Prostate gland (tissue), 2 donors: ENCODE measurements around the gene HGFAC. TPM values are rescaled to one million over a fixed set of nuclear protein-coding genes. Genes with fewer than 3 reads are reported as not detected.

Source experiments
- DNase-seq: peaks from one replicate; pipeline ENCODE4 v3.0.0-alpha.2; 2019; ENCODE audit warnings: low spot score
- H3K27ac ChIP-seq, 2 donors: fragments of 200-600 bp; sonication (generic); 2 replicates each; pipeline ENCODE4 v1.5.1; 2017 to 2019
- H3K27me3 ChIP-seq: fragments of 200-600 bp; sonication (generic); replicated peaks from 2 replicates; pipeline ENCODE4 v1.5.1; 2019; ENCODE audit not compliant: insufficient read depth
- H3K36me3 ChIP-seq, 2 donors: fragments of 200-600 bp; sonication (generic); 1 replicate in 1 of 2; 2 replicates in 1 of 2; pipeline versions ENCODE4 v1.5.1 to v1.8.1; 2017 to 2019
- H3K4me1 ChIP-seq: fragments of 200-600 bp; sonication (generic); replicated peaks from 2 replicates; pipeline ENCODE4 v1.5.1; 2019
- H3K4me3 ChIP-seq, 2 donors: fragments of 200-600 bp; sonication (generic); 2 replicates each; pipeline ENCODE4 v1.5.1; 2017 to 2019
- H3K9me3 ChIP-seq: fragments of 200-600 bp; sonication (generic); 2 replicates; pipeline ENCODE4 v1.5.1; 2017
- CTCF ChIP-seq, 4 experiments: fragments of 200-600 bp in 2 of 4; fragments of 450-650 bp in 2 of 4; sonication (generic) in 2 of 4; IDR thresholded peaks; 1 replicate in 3 of 4; 2 replicates in 1 of 4; pipeline ENCODE4 v1.5.1; 2016 to 2019; ENCODE audit warnings: antibody characterized with exemption in 4 of 4, mild to moderate bottlenecking in 2 of 4, moderate library complexity in 2 of 4
- POLR2A ChIP-seq: fragments of 450-650 bp; IDR thresholded peaks from one replicate; pipeline ENCODE4 v1.6.1; 2016; ENCODE audit warnings: antibody characterized with exemption, mild to moderate bottlenecking
- POLR2AphosphoS5 ChIP-seq: sonication (generic); formaldehyde crosslinking; IDR thresholded peaks from one replicate; pipeline ENCODE4 v1.6.1; 2017; ENCODE audit warnings: antibody characterized with exemption
- WGBS: methylation state at CpG from one replicate; pipeline ENCODE4 v1.1.5; 2018; 5-methylcytosine and 5-hydroxymethylcytosine counted together
- intact Hi-C: fragments of 100-400 bp; cut with DNase I; formaldehyde crosslinking; loops from one replicate; pipeline ENCODE4 v1.14.2; 2022
- total RNA-seq, 2 donors: library from RNA; depleted of rRNA; stranded (reverse); fragments of >200 nt; gene quantifications; one replicate each; pipeline ENCODE4 v1.1.0, GENCODE V29; 2016

HGFAC gene
- total RNA-seq, 2 donors from 2014 or later = 0.27 to 1.9 TPM

GRCh38 chr4:3399277-3400194 lies 42.2 kb upstream of the HGFAC start:
- Histone ChIP-seq H3K4me1 (no peaks in the 10 kb centered on the region), H3K36me3 (no peaks in the 10 kb centered on the region), H3K27me3 (no peaks in the 10 kb centered on the region), H3K27ac (no peak overlapping the region), H3K9me3 (no peaks in the 10 kb centered on the region), H3K4me3 (no peak overlapping the region)
- intact Hi-C loops = no loop called here
- no peak for TF ChIP-seq CTCF (IDR thresholded peaks at IDR 0.05)
- TF ChIP-seq POLR2A = no peak
- TF ChIP-seq POLR2AphosphoS5 = no peak
- DNase-seq = no peak
- 76% methylated on average over 5 of the region's 5 CpGs for WGBS

GRCh38 chr4:3401436-3402171 lies 40.2 kb upstream of the HGFAC start:
- DNase-seq = peak; percentile 77
- Histone ChIP-seq H3K9me3 (no peaks in the 10 kb centered on the region), H3K27ac (peak overlapping the region in 1 of 2 donors; percentile 34), H3K4me1 (no peaks in the 10 kb centered on the region), H3K4me3 (no peak overlapping the region), H3K36me3 (no peaks in the 10 kb centered on the region), H3K27me3 (no peaks in the 10 kb centered on the region)
- 51% methylated on average over 22 of the region's 22 CpGs for WGBS
- intact Hi-C loops = no loop called here
- TF ChIP-seq POLR2AphosphoS5 (peak; percentile 76), POLR2A (peak; percentile 14), CTCF (IDR thresholded peaks at IDR 0.05) (no peak)

GRCh38 chr4:3402491-3403347 lies 39.0 kb upstream of the HGFAC start:
- Histone ChIP-seq H3K36me3 (no peaks in the 10 kb centered on the region), H3K4me3 (no peak overlapping the region), H3K9me3 (no peaks in the 10 kb centered on the region), H3K27ac (no peak overlapping the region), H3K4me1 (no peaks in the 10 kb centered on the region), H3K27me3 (no peaks in the 10 kb centered on the region)
- 91% methylated on average over 15 of the region's 15 CpGs for WGBS
- no peak for DNase-seq
- intact Hi-C loops = no loop called here
- TF ChIP-seq CTCF (IDR thresholded peaks at IDR 0.05) (no peak), POLR2AphosphoS5 (no peak), POLR2A (no peak)

GRCh38 chr4:3403348-3403906 lies 38.3 kb upstream of the HGFAC start:
- whole genome bisulfite sequencing = 77% methylated on average over 10 of the region's 10 CpGs
- Histone ChIP-seq H3K27ac (no peak overlapping the region), H3K4me1 (no peaks in the 10 kb centered on the region), H3K27me3 (no peaks in the 10 kb centered on the region), H3K9me3 (no peaks in the 10 kb centered on the region), H3K36me3 (no peaks in the 10 kb centered on the region), H3K4me3 (no peak overlapping the region)
- TF ChIP-seq CTCF (IDR thresholded peaks at IDR 0.05) (no peak), POLR2A (no peak)
- intact Hi-C loops = no loop called here
- DNase-seq = no peak
